Keratinocyte (primary cell): ENCODE results near the gene TRIM38. TPM values are rescaled to one million over a fixed set of nuclear protein-coding genes. Genes with fewer than 3 reads are reported as not detected.

Experiments used
- DNase-seq: peaks from one replicate; pipeline ENCODE4 v3.0.0-alpha.2; 2011; ENCODE audit warnings: low read depth, missing footprints, low spot score
- FAIRE-seq: peaks from 2 replicates; lab custom pipeline; 2011; peaks lifted over from hg19 to GRCh38; lab: Jason Lieb, UNC
- H2AFZ ChIP-seq: 2 replicates; pipeline ENCODE4 v1.6.0; 2012; ENCODE audit warnings: low read length, control low read depth, inconsistent platforms; ENCODE audit not compliant: control insufficient read depth
- H3K27ac ChIP-seq: 2 replicates; pipeline ENCODE4 v1.5.1; 2011; ENCODE audit warnings: low read length; ENCODE audit not compliant: control insufficient read depth, insufficient read depth
- H3K27me3 ChIP-seq: 3 replicates; pipeline ENCODE4 v1.6.0; 2011; ENCODE audit warnings: low read length; ENCODE audit not compliant: control insufficient read depth, insufficient read depth; ENCODE audit errors: extremely low read depth
- H3K36me3 ChIP-seq, 2 experiments: 2 replicates in 1 of 2; 3 replicates in 1 of 2; pipeline ENCODE4 v1.5.1; 2011; ENCODE audit warnings: low read length in 2 of 2, mild to moderate bottlenecking in 1 of 2; ENCODE audit not compliant: control insufficient read depth in 2 of 2, insufficient read depth in 2 of 2; ENCODE audit errors: extremely low read depth in 1 of 2
- H3K4me1 ChIP-seq: 3 replicates; pipeline ENCODE4 v1.5.1; 2011; ENCODE audit warnings: low read length; ENCODE audit not compliant: control insufficient read depth, insufficient read depth; ENCODE audit errors: extremely low read depth
- H3K4me2 ChIP-seq: 3 replicates; pipeline ENCODE4 v1.6.0; 2011; ENCODE audit warnings: low read depth, low read length; ENCODE audit not compliant: control insufficient read depth, insufficient read depth; ENCODE audit errors: extremely low read depth
- H3K4me3 ChIP-seq, 3 experiments: fragments of 200-600 bp in 1 of 3; sonication (generic) in 1 of 3; 2 replicates in 2 of 3; 3 replicates in 1 of 3; pipeline ENCODE4 v1.5.1; 2011 to 2016; ENCODE audit warnings: low read length in 3 of 3, mild to moderate bottlenecking in 3 of 3, control low read depth in 2 of 3, inconsistent platforms in 1 of 3, low read depth in 1 of 3, mixed read lengths in 1 of 3, mixed run types in 1 of 3, moderate library complexity in 1 of 3; ENCODE audit not compliant: control insufficient read depth in 2 of 3, insufficient read depth in 2 of 3; ENCODE audit errors: extremely low read depth in 1 of 3
- H3K79me2 ChIP-seq: 2 replicates; pipeline ENCODE4 v1.6.0; 2012; ENCODE audit warnings: low read length; ENCODE audit not compliant: control insufficient read depth, insufficient read depth
- H3K9ac ChIP-seq: 3 replicates; pipeline ENCODE4 v1.6.0; 2011; ENCODE audit warnings: low read length; ENCODE audit not compliant: control insufficient read depth, insufficient read depth; ENCODE audit errors: extremely low read depth
- H3K9me1 ChIP-seq: 3 replicates; pipeline ENCODE4 v1.6.0; 2011; ENCODE audit warnings: low read length; ENCODE audit not compliant: control insufficient read depth, insufficient read depth; ENCODE audit errors: extremely low read depth
- H3K9me3 ChIP-seq: 2 replicates; pipeline ENCODE4 v1.5.1; 2012; ENCODE audit warnings: low read depth, low read length; ENCODE audit not compliant: control insufficient read depth
- H4K20me1 ChIP-seq: 3 replicates; pipeline ENCODE4 v1.6.0; 2011; ENCODE audit warnings: low read length; ENCODE audit not compliant: control insufficient read depth, insufficient read depth; ENCODE audit errors: extremely low read depth
- EZH2 ChIP-seq: IDR thresholded peaks from one replicate; pipeline ENCODE4 v1.6.1; 2012; ENCODE audit warnings: inconsistent platforms, mild to moderate bottlenecking, low read length, moderate library complexity
- dilution Hi-C: fragments of 300-500 bp; cut with MboI; formaldehyde crosslinking; loops from one replicate; pipeline ENCODE4 v1.7.0; 2020; ENCODE audit warnings: low sequenced_read_pairs; ENCODE audit not compliant: extremely low pct_ligation_motif_present
- polyA plus RNA-seq, 5 experiments: library from polyadenylated mRNA; depleted of rRNA in 3 of 5; stranded (reverse) in 3 of 5; stranded (forward) in 1 of 5; unstranded in 1 of 5; fragments of >200 nt; gene quantifications; 1 replicate in 1 of 5; 2 replicates in 3 of 5; 3 replicates in 1 of 5; pipeline versions ENCODE4 v1.2.1 to v1.2.3, GENCODE V29; 2011 to 2012; ENCODE audit warnings: missing spikeins in 2 of 5, low read depth in 1 of 5, low replicate concordance in 1 of 5
- TF ChIP-seq, protein P1 (sequence below), 3 experiments: IDR thresholded peaks in 1 of 3; conservative IDR thresholded peaks in 1 of 3; optimal IDR thresholded peaks in 1 of 3; 2 replicates in 2 of 3; 3 replicates in 1 of 3; pipeline versions ENCODE3 to v1.5.1; 2011; ENCODE audit warnings: low read length in 3 of 3, mild to moderate bottlenecking in 3 of 3, moderate library complexity in 2 of 3, control low read depth in 1 of 3, inconsistent platforms in 1 of 3; ENCODE audit not compliant: insufficient read depth in 2 of 3; ENCODE audit errors: extremely low read depth in 1 of 3

The TRIM38 gene
- polyA plus RNA-seq, 1 donor (not counting 4 experiments of a cell fraction or from before 2014, with no cell fraction given): 7.8 TPM

DNA sequence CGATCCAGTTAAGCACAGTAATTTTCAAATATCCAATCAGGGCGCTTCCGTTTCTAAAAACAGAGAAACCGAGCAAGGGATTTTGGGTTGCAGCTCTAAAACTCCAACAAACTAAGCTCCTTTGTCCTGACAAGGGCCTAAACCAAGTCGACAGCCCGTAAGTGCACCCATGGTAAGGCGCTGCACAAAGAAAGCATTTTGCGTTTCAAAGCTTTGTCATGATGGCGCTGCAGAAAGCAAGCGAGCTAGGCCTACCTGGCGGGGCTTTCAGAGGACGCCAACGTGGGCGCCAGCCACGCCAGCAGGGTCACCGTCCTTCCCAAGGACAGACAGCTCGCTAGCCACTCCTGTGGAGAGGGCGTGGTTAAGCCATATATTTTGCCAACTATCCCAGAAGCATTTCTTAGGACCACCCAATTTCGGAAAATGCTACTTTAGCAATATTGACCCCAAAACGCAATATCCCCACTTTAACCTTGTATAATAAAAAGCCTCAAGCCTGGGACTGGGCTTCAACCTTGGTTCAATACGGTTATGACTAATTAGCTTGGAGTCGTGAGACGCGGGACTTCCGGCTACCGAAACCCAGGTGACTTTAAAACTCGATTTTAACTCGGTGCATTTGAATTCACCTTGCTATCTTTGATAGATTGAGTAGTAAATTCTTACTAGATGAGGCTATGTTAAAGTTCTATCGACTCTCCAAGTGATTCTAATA, 53.8 kb downstream of the TRIM38 start:
- no peaks in the 10 kb centered on the region for H3K36me3 ChIP-seq
- H2AFZ ChIP-seq: peak overlapping the region; percentile 88
- no peaks in the 10 kb centered on the region for H3K9me3 ChIP-seq
- no peaks in the 10 kb centered on the region for H3K79me2 ChIP-seq
- no peaks in the 10 kb centered on the region for H3K27me3 ChIP-seq
- peaks cover 25% of the 10 kb centered on the region for H3K4me1 ChIP-seq
- TF ChIP-seq EZH2: no peak
- TF ChIP-seq, protein P1, sequence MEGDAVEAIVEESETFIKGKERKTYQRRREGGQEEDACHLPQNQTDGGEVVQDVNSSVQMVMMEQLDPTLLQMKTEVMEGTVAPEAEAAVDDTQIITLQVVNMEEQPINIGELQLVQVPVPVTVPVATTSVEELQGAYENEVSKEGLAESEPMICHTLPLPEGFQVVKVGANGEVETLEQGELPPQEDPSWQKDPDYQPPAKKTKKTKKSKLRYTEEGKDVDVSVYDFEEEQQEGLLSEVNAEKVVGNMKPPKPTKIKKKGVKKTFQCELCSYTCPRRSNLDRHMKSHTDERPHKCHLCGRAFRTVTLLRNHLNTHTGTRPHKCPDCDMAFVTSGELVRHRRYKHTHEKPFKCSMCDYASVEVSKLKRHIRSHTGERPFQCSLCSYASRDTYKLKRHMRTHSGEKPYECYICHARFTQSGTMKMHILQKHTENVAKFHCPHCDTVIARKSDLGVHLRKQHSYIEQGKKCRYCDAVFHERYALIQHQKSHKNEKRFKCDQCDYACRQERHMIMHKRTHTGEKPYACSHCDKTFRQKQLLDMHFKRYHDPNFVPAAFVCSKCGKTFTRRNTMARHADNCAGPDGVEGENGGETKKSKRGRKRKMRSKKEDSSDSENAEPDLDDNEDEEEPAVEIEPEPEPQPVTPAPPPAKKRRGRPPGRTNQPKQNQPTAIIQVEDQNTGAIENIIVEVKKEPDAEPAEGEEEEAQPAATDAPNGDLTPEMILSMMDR (optimal IDR thresholded peaks at IDR 0.05 in 1 of 3, IDR thresholded peaks at IDR 0.05 in 1 of 3, conservative IDR thresholded peaks at IDR 0.05 in 1 of 3; ENCODE audit: extremely low read depth in 1 of 3, insufficient read depth in 2 of 3, low read length in 3 of 3): no peak
- DNase-seq (no peak), FAIRE-seq (no peak)
- H4K20me1 ChIP-seq: no peaks in the 10 kb centered on the region
- peak overlapping the region; percentile 72 for H3K9ac ChIP-seq
- H3K9me1 ChIP-seq: no peaks in the 10 kb centered on the region
- H3K4me2 ChIP-seq: peak overlapping the region; percentile 95
- dilution Hi-C loops: no loop called here
- peak overlapping the region in 2 of 3 experiments; percentile 61 to 71 for H3K4me3 ChIP-seq
- peak overlapping the region; percentile 82 for H3K27ac ChIP-seq

DNA sequence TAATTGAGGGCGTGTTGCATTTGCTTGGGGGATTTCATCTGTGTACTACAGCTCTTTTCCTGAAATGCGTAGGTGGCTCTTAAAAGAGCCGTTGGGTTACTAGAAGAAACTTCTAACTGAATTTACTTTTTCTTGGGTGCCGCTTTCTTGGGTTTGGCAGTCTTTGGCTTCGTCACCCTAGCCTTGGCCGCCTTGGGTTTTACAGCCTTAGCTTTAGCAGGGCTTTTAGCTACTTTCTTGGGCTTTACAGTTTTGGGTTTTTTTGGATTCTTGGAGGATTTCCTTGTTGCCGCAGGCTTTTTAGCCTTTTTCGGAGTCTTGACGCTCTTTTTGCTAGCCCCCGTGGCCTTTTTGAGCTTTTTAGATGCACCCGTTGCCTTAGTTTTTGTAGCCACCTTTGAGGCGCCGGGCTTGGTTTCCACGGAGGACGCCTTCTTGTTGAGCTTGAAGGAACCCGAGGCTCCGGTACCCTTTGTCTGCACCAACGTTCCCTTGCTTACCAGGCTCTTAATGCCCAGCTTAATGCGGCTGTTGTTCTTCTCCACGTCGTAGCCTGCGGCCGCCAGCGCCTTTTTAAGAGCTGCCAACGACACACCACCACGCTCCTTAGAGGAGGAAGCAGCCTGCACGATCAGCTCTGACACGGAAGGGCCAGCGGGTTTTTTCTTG, 54.5 kb downstream of the TRIM38 start:
- dilution Hi-C loops: no loop called here
- Histone ChIP-seq H3K9ac (peak overlapping the region; percentile 72), H3K4me3 (peak overlapping the region; percentile 32 to 71 (median 61)), H3K4me2 (peak overlapping the region; percentile 95), H3K4me1 (peaks cover 31% of the 10 kb centered on the region), H4K20me1 (no peaks in the 10 kb centered on the region), H3K9me3 (no peaks in the 10 kb centered on the region), H3K27me3 (no peaks in the 10 kb centered on the region), H3K27ac (peak overlapping the region; percentile 82), H2AFZ (peak overlapping the region; percentile 88), H3K9me1 (no peaks in the 10 kb centered on the region), H3K36me3 (no peaks in the 10 kb centered on the region), H3K79me2 (no peaks in the 10 kb centered on the region)
- no peak for FAIRE-seq
- DNase-seq: no peak
- no peak for TF ChIP-seq EZH2
- TF ChIP-seq, protein P1 (optimal IDR thresholded peaks at IDR 0.05 in 1 of 3, IDR thresholded peaks at IDR 0.05 in 1 of 3, conservative IDR thresholded peaks at IDR 0.05 in 1 of 3; ENCODE audit: extremely low read depth in 1 of 3, insufficient read depth in 2 of 3, low read length in 3 of 3): no peak
